Measurements from ENCODE around the gene EFHC1.
"Not testable (repeated sequence)": the region's sequence is repeated elsewhere in the genome, so short reads cannot be mapped to it uniquely, and the experiment has no call there.

EFHC1 gene

DNA sequence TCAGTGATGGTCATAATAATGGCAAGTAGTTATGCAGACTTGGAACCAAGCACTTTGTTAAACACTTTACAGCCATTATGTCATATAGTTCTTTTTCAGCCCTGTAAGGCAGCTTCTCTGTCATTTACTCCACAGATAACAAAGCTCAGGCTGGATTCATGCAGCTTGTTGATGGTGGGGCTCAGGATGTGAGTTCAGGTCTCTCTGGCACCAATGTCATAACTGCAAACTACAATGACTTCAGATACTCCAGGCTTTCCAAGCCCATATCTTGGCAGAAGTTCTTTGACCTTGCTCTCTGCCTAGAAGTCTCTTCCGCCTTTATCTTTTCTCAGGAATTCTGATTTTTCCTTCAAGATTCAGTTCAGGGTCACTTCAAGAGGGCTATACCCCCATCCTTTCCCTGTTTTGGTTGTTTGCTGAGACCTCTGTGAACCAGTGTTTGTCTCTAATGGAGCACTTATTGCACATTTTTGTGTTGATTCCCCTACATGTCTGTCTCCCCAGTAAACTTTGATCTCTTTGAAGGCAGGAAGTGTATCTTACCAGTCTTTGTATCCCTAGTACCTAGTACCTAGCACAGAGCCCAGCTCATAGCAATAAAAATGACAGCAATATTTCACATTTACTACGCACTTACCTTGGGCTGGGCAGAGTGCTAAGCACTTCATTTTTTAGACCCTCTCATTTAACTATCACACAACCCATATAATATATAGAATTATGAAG lies 19.7 kb upstream of the EFHC1 start:
- DNase-seq, result no peak

DNA sequence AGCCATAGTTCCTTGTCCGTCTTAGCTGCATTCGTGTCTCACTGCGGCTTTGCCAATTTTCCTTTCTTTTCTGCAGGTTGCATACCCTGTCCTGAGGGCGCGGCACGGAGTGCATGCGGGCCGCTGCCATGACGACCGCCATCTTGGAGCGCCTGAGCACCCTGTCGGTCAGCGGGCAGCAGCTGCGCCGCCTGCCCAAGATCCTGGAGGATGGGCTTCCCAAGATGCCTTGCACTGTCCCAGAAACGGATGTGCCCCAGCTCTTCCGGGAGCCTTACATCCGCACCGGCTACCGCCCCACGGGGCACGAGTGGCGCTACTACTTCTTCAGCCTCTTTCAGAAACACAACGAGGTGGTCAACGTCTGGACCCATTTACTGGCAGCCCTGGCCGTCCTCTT lies 17.1 kb upstream of the EFHC1 start:
- no peak for DNase-seq

DNA sequence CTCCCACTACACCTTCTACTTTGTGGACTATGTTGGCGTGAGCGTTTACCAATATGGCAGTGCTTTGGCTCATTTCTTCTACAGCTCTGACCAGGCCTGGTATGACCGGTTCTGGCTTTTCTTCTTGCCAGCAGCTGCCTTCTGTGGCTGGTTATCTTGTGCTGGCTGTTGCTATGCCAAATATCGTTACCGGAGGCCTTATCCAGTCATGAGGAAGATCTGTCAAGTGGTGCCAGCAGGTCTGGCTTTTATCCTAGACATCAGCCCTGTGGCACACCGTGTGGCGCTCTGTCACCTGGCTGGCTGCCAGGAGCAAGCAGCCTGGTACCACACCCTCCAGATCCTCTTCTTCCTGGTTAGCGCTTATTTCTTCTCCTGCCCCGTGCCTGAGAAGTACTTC lies 16.5 kb upstream of the EFHC1 start:
- DNase-seq, result no peak

DNA sequence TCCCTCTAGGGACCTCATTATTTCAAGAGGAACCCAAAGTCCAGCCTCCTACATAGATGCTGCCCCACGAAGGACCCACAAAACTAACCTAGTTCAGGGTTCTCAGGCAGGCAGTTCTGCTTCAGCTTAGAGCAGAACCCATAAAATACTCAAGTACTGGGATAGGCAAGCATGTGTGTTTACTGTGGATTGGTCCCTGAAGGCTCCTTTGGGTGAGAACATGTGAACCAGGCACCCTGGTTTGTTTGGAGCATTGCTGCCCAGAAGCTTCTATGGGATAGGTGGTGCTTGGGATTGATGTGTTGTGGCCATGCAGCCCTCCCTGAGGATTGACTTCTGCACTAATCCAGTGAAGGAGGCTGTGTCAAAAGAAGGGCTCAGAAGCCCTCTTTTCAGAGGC lies 14.9 kb upstream of the EFHC1 start:
- DNase-seq, result no peak

DNA sequence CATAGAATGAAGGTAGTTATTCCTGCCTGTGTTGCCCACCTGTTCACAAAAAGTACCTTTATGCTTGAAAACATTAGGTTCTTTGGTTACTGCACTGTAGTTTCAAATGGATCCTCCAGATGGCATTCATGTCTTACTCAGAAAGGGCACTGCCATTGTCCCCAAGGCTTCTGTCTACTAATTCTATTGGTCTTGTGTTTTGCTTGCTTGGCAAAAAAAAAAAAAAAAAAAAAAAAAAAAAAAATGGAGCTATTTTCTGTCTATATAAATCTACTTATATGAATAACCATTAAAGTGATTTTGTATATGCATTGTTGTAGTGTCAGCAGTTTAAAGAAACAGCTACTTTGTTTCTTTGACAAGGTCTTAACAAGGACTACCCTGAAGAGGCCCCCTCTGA lies 12.7 kb upstream of the EFHC1 start:
- DNase-seq, result no peak

DNA sequence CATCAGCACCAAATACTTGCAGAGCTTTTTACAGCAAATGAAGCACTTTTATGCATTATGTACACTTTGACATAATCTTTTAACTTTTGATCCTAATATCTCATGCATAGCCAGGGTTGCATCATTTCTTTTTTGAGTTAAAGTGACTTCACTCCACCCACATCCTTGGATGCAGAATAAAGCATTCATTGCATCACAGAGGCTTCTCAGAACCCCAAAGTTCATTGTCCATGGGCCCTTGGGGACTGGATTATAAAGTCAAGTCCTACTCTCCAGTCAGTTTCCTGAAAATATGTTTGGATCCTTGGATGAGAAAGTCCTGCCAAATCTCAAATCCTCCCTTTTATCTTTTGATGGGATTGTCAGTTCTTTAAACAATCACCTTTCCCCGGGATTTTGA lies 10.6 kb upstream of the EFHC1 start:
- DNase-seq, result no peak

DNA sequence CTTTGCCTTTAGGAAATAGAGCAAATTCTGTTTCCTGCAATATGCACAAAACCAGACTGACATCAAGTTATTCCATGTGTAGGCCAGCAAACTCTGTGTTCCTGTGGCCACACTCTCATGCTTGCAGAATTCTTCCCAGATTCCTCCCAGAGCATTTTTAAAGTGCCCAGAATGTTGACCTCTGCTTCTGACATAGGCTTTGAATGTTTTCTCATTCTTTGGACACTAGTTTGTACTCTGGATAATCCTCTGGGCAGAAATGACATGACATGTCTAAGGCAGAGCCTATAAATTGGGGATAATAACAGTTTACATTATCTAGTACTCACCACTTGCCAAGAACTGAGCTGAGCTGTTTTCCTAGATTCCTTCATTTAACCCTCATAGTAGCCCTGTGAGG lies 9.2 kb upstream of the EFHC1 start:
- no peak for DNase-seq

DNA sequence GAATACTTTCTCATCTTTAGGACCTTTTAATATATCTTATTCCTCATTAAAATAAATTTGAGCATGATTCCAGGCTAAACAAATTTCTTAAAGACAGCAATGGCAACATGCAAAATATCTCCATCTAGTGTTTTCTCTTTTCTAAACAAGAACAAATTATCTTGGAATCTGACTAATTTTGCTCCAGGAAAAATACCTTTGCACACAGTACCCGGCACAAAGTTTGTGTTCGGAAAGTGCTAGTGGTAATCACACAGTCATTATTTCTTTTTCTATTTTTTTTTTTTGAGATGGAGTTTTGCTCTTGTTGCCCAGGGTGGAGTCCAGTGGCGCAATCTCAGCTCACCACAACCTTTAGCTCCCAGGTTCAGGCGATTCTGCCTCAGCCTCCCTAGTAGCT lies 8.2 kb upstream of the EFHC1 start:
- DNase-seq, result no peak

DNA sequence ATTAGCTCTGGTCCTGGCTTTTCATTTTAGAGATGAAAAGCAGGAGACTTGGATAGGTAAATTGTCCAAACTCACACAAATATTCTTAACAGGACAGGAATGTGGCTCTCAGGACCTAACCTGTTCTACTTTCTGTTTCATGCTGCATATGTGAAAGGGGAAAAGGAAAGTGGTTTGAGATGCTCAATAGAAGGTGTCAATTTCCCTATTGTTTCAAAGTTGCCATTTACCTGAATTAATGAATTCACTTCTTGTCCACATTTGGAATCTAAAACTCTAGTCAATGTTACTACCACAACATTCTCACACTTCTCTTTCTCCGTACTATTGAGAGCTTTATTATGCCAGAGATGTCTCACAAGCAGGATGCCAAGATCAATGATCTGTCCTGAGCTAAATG lies 4.8 kb upstream of the EFHC1 start:
- no peak for DNase-seq

DNA sequence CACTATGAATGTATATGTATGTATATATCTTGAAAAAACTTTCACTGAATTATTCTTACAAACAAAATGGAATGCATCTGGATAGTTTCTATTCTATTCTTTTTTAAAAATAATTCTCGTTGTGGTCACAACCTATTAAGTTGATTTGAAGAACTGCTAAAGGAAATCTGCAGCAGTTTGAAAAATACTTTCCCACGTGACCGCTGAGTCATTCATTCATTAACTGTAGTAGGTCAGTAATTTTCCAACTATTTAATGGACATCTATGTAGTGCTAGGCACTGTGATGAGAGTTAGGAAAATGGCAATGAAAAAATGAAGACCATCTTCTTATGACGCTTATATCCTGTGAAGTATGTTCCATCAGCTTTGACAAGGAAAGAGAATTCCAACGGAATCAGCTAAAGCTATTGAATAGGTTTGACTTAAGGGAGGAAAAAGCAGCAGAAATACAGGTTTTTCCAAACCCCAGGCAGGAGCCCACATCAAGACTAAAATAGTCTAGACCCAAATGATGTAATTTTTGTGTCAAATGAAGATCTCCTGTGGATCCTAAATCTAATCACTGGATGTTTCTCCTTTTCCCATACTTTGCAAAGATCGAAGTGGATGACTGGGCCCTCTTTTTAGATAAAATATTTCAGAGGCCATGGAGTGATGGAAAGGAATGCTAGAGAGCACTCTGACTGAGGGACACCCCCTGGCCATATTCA lies 4.1 kb upstream of the EFHC1 start:
- no peak for DNase-seq

DNA sequence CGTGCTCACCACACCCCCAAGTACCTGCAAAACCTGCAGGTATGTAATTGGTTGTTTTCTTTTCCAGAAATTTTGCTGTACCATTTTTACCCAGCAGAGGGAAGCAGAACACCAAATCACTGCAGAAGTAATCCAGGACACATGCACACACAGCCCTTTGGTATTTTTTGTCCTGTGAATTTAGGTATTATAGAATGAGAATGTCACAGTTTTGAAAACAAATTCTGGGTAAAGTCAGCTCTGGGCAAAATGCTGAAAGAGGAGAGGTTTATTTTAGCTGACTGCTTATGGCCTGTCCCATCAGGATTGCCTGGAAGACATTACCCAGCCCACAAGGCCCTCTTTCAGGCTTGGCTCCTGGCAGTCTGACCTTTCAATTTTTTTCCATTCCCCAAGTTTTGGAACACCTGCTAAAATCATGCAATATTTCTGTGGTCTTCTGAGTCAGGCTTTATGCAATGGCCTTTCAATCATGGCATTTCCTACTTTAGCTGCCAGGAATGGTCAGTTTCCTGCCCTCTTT lies 3.5 kb upstream of the EFHC1 start:
- DNase-seq, result no peak

DNA sequence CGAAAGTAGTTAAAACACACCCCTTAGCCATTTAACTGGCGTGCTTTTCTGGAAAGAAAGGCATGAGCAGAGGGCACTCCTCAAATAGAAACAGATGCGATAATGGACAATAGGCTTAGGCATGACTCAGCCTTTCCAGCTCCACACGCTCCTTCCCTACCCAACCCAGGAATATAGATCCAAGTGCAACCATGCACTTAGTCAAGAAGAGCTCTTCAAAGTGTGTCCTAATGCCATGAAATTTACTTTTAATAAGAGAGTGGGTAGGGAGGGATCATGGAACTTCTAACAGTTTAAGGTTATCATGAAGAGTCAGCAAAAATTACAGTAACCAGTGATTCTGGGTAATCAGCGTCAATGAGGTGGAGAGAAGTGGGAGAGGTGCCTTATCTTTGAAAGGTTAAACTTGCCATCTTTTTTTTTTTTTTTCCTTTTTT lies 2.4 kb upstream of the EFHC1 start:
- no peak for DNase-seq

DNA sequence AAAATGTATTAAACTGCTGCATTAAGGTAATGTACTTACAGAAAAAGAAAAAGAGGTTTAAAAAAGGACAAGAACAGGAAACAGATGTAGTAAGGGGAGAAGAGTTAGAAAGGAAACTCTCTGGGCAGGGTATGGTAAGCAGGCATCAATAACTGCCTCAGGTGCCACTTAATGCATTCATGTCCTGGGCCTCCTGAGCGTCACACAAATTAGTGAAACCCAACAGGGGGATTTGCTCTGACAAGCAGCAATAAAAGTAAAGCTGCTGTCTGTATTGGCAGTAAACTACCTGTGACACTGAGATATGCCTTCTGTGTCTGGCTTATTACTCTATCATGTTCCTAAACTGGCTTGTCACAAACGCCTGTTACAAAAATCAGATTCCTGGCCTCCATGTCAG lies 1.5 kb upstream of the EFHC1 start:
- DNase-seq, result no peak

DNA sequence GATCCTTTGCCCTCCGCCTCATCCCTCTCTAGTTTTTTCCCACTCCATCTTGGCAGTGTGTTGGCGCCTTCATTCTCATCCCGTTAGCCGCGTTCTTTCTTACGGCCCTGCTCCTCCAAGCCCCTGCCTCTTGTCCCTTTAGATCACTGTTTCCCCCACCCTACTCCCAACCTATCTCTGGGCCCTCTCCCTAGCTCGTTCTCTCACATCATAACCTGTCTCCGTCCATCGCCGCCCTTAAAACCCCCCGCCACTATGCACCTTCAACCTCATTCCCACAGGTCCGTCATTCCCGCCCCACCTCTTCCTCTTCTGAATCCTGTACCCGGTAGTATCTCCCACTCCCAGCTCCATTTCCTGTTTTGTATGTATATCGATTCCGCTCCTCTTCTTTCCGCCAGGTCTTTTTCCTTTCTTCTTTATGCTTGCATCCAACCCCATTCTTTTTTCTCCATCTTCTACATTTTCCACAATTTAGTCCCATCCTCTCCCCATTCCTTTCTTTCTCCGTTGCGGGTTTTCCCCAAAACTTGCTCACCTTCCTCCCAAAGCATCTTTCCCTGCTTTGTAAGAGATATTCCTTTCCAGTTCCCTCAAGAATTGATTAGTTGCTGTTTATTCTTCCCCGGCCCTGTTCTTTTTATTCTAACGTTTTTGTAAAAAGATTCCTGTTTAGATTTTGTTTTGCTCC lies 671 bp downstream of the EFHC1 start:
- no peak for DNase-seq

DNA sequence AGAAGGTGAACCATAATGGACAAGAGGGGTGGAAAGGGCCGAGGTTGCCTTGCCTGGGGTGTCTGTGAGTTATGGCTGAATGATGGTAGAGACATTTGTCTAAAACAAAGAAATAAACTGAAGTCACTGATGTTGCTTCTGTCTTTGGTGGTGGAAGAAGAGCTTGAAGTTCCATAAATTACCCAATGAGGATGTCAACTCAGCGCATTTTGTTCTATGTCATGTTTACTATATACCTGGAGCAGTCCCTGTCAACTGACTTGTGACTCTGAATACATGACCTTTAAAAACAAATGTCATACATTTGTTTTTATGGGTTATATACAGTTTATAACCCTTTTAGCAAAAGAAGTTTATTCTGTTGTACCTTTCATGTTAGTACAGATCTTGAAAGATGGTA lies 2.0 kb downstream of the EFHC1 start:
- DNase-seq, result no peak

DNA sequence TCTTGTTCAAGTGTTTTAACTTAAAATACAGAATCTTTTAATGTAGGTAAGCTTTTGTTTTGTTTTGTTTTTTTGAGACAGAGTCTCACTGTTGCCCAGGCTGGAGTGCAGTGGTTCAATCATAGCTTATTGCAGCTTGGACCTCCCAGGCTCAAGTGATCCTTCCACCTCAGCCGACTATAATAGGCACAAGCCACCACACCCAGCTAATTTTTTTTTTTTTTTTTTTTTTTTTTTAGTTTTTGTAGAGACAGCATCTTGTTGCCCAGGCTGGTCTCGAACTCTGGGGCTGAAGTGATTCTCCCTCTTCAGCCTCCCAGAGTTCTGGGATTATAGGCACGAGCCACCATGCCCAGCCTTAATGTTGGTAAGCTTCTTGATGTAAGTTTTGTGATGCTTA lies 3.3 kb downstream of the EFHC1 start:
- DNase-seq, result no peak

DNA sequence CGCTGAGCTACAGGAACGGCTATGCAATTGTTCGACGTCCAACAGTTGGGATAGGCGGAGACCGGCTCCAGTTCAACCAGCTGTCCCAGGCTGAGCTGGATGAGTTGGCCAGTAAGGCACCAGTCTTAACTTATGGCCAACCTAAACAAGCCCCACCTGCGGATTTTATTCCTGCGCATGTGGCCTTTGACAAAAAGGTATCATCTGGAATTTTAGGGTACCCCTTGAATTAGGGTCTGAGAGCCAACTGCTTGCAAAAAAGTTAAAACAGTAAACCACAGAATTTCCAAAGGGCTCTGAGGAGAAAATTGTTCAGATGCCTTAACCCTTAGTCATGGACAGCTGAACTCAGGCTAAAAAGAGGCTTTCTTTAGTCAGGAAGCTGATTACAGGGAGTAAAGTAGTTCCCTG lies 3.8 kb downstream of the EFHC1 start:
- no peak for DNase-seq

DNA sequence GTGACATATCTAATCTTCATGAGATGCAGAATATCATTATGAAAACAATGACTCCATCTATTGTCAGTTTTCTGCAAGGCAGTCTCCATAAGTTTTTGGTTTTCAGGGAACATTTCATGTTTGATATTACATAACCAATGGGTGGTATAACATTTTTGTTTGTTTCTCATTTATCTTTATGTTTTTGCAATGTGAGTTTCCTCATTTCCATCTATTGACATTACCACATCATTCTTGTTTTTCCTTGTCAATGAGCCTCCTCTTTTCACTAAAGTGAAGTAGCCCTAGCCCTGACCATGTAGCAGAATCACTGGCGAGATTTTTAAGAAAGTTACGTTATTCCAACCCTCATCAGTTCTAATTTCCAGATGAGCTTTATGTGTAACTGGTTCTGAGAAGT lies 4.4 kb downstream of the EFHC1 start:
- no peak for DNase-seq

DNA sequence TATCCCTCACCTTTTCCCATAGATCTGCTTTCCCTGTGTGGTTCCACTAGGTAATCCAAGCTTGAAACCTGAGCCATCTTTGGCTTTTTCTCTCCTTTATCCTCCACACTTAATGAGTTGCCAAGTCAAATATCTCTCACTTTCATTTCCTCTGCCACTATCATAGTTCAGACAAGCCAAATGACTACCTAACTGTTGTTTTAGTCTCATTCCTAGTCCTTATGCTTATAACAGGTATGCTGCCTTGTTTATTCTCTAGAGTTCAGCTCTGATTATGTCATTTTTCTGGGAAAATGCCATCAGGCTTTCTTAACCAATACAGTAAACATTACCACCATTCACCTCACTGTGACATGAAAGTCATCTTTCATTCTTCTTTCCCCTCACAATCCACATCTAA lies 6.5 kb downstream of the EFHC1 start:
- DNase-seq, result no peak

DNA sequence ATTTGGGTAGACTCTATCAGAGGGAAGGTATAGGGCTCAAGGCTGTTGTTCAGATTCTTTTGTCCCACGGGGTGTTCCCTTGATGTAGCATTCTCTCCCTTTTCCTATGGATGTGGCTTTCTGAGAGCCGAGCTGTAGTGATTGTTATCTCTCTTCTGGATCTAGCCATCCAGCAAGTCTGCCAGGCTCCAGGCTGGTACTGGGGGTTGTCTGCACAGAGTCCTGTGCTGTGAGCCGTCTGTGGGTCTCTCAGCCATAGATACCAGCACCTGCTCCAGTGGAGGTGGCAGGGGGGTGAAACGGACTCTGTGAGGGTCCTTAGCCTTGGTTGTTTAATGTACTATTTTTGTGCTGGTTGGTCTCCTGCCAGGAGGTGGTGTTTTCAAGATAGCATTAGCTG lies 13.2 kb downstream of the EFHC1 start:
- DNase-seq, result not testable (repeated sequence)

DNA sequence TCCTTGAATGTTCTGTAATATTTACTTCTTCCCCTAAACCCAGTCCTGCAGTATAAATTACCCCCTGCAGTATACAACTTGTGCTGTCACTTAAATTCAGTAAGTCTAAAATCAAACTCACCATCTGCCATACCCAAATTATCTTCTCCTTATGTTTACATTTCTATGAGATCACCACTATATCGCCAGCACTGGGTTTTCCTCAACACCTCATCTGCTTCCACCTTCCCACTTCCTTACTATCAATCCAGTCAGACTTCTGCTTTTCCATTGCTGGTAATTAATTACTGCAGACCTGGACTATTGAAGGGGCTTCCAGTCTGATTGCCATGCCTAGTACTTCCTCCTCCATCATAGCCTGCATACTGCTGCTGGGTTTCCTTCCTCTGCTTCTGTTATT lies 15.2 kb downstream of the EFHC1 start:
- DNase-seq, result no peak

DNA sequence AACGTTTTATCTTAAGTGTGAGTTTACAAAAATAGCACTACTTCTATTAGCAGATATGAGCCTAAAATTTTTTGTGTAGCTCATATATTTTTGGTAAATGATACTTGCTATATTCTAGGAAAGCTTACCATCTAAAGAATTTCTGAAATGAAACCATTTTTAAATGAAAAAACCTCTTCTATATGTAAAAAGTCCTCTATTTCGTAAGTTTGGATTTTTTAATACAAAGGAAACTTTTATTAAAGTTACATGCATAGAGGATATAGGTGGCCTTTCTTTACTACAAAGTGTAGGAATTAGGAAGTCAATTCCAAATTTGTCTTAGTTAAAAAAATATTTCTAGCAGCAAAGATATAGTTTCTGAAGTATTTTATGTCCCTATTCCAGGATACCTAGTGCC lies 18.8 kb downstream of the EFHC1 start:
- DNase-seq, result no peak

DNA sequence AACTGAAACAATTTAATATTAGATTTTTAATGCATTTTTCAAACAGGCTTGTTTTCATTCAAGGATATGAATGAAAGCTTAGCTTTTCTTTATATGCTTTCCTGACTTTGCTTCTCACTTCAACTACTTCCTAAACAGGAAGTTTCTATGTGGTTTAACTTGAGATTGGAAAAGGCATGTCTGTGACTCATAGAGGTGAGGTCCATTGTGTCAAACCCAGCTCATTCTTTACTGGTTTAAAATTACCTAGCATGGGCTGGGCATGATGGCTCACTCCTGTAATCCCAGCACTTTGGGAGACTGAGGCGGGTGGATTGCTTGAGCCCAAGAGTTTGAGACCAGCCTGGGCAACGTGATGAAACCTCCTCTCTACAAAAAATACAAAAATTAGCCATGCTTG lies 34.4 kb downstream of the EFHC1 start:
- no peak for DNase-seq

DNA sequence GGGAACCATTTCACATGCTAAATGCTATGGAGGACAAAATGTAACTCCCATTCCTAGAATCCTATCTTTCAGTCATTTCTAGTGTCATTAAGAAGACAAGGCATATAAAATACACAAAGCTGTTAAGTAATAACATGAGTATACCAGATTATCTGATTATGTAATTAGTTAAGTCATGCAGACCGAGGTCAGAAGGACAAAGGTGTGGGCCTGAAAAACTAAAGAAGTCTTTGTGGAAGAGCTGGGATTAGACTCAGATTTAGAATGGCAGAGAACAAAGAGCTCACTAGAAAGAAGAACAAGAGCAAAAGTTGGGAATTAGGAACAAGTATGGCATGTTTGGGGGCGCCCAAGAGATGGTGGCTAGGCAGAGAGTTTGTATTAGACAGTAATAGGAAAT lies 37.0 kb downstream of the EFHC1 start:
- DNase-seq, result no peak

All from CD4-positive, alpha-beta T cell treated with Interferon gamma for 1 hour (primary cell).